Vagina (tissue), 2 donors: ENCODE measurements around the gene RUFY1.

ENCODE experiments used
- POLR2A ChIP-seq, 2 donors: fragments of 450-650 bp; IDR thresholded peaks; one replicate each; pipeline ENCODE4 v1.6.1; 2017; ENCODE audit warnings: antibody characterized with exemption in 2 of 2, mild to moderate bottlenecking in 2 of 2, moderate library complexity in 2 of 2
- POLR2AphosphoS5 ChIP-seq, 2 donors: sonication (generic); formaldehyde crosslinking; IDR thresholded peaks; one replicate each; pipeline ENCODE4 v1.9.0; 2017; ENCODE audit warnings: antibody characterized with exemption in 2 of 2, mild to moderate bottlenecking in 2 of 2, low read depth in 1 of 2; ENCODE audit not compliant: insufficient read depth in 1 of 2
- TF ChIP-seq, protein P1 (sequence below), 3 experiments: fragments of 450-650 bp in 2 of 3; fragments of 200-600 bp in 1 of 3; sonication (generic) in 1 of 3; IDR thresholded peaks; one replicate each; pipeline ENCODE4 v1.5.1; 2017 to 2019; ENCODE audit warnings: antibody characterized with exemption in 3 of 3, mild to moderate bottlenecking in 2 of 3, moderate library complexity in 2 of 3

DNA sequence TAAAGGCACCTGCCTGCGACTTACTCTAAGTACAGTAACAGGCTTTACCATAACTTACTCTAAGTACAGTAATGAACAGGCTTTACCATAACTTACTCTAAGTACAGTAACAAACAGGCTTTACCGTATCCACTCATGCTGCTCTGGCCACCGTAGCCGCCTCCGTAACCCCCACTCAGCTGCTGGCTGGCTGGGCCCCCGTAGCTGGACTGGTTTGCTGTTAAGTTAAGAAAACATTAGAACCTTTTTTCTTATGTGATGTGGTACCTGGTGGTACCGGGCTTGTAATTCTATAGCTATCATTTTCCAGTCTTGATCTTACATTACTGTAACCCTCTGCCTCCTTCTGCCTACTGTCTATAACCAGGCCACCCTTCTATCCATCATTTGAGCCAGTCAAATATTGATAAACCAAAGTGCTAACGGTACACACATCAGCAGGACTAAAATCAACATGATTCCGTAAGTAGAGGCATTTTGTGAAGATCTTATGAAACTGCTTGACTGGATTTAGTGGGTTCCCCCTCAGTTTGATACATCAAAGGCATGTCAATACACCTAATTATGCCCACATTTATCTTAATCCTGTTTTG, 65.7 kb downstream of the RUFY1 start:
- TF ChIP-seq, protein P1, sequence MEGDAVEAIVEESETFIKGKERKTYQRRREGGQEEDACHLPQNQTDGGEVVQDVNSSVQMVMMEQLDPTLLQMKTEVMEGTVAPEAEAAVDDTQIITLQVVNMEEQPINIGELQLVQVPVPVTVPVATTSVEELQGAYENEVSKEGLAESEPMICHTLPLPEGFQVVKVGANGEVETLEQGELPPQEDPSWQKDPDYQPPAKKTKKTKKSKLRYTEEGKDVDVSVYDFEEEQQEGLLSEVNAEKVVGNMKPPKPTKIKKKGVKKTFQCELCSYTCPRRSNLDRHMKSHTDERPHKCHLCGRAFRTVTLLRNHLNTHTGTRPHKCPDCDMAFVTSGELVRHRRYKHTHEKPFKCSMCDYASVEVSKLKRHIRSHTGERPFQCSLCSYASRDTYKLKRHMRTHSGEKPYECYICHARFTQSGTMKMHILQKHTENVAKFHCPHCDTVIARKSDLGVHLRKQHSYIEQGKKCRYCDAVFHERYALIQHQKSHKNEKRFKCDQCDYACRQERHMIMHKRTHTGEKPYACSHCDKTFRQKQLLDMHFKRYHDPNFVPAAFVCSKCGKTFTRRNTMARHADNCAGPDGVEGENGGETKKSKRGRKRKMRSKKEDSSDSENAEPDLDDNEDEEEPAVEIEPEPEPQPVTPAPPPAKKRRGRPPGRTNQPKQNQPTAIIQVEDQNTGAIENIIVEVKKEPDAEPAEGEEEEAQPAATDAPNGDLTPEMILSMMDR (IDR thresholded peaks at IDR 0.05) = no peak
- no peak for TF ChIP-seq POLR2A (IDR thresholded peaks at IDR 0.05)
- TF ChIP-seq POLR2AphosphoS5 (IDR thresholded peaks at IDR 0.05; ENCODE audit: insufficient read depth in 1 of 2, low read depth in 1 of 2) = no peak
